Upper lobe of left lung (tissue), 4 donors: Measurements from ENCODE around the gene RAVER2.

Source experiments
- EP300 ChIP-seq, 4 donors: sonication (generic); formaldehyde crosslinking; IDR thresholded peaks; one replicate each; pipeline ENCODE4 v1.5.1; 2017; ENCODE audit warnings: antibody characterized with exemption in 4 of 4, control low read depth in 2 of 4
- POLR2A ChIP-seq, 4 donors: fragments of 450-650 bp; IDR thresholded peaks; one replicate each; pipeline ENCODE4 v1.5.1; 2016 to 2017; ENCODE audit warnings: antibody characterized with exemption in 4 of 4, mild to moderate bottlenecking in 2 of 4
- POLR2AphosphoS5 ChIP-seq, 2 donors: sonication (generic); formaldehyde crosslinking; IDR thresholded peaks; one replicate each; pipeline ENCODE4 v1.5.1; 2017; ENCODE audit warnings: antibody characterized with exemption in 2 of 2
- TF ChIP-seq, protein P1 (sequence below), 6 experiments: fragments of 450-650 bp in 4 of 6; fragments of 200-600 bp in 2 of 6; sonication (generic) in 2 of 6; IDR thresholded peaks; one replicate each; pipeline ENCODE4 v1.5.1; 2016 to 2019; ENCODE audit warnings: antibody characterized with exemption in 6 of 6

- TF ChIP-seq, protein P1, sequence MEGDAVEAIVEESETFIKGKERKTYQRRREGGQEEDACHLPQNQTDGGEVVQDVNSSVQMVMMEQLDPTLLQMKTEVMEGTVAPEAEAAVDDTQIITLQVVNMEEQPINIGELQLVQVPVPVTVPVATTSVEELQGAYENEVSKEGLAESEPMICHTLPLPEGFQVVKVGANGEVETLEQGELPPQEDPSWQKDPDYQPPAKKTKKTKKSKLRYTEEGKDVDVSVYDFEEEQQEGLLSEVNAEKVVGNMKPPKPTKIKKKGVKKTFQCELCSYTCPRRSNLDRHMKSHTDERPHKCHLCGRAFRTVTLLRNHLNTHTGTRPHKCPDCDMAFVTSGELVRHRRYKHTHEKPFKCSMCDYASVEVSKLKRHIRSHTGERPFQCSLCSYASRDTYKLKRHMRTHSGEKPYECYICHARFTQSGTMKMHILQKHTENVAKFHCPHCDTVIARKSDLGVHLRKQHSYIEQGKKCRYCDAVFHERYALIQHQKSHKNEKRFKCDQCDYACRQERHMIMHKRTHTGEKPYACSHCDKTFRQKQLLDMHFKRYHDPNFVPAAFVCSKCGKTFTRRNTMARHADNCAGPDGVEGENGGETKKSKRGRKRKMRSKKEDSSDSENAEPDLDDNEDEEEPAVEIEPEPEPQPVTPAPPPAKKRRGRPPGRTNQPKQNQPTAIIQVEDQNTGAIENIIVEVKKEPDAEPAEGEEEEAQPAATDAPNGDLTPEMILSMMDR (IDR thresholded peaks at IDR 0.05) = no peak
- TF ChIP-seq EP300 (IDR thresholded peaks at IDR 0.05) = no peak
- TF ChIP-seq POLR2AphosphoS5 (IDR thresholded peaks at IDR 0.05) = no peak
- no peak for TF ChIP-seq POLR2A (IDR thresholded peaks at IDR 0.05)
Measured at GRCh38 chr1:64839261-64839660, 94.4 kb downstream of the RAVER2 start.
